CD4-positive, alpha-beta T cell (primary cell): ENCODE results near the gene ZBTB2. TPM values are rescaled to one million over a fixed set of nuclear protein-coding genes. Genes with fewer than 3 reads are reported as not detected.

Source experiments
- ATAC-seq: fragments of 200-7000 bp; cut with Tn5 transposase; one replicate; pipeline ENCODE4 v1.10.0; 2022; ENCODE audit warnings: mild to moderate bottlenecking; ENCODE audit not compliant: poor library complexity
- CTCF ChIA-PET: fragments of 350-600 bp; sonication (Branson Sonifier 250); formaldehyde crosslinking; loops from one replicate; lab custom pipeline; 2021; ENCODE audit warnings: antibody characterized with exemption, inconsistent platforms; lab: Charles Lee
- POLR2A ChIA-PET: fragments of 350-600 bp; sonication (Branson Sonifier 250); formaldehyde crosslinking; loops from one replicate; lab custom pipeline; 2021; ENCODE audit warnings: antibody characterized with exemption, inconsistent platforms; lab: Charles Lee
- DNase-seq, 14 experiments: peaks; one replicate each; pipeline ENCODE4 v3.0.0-alpha.2; 2013 to 2020; ENCODE audit warnings: mixed read lengths in 2 of 14
- H3K27ac ChIP-seq, 2 donors: one replicate each; pipeline versions ENCODE4 v1.5.1 to v1.7.0; 2013; ENCODE audit warnings: low read length in 2 of 2, low read depth in 1 of 2, mild to moderate bottlenecking in 1 of 2
- H3K27me3 ChIP-seq, 2 experiments: 1 replicate in 1 of 2; 2 replicates in 1 of 2; pipeline versions ENCODE4 v1.6.1 to v1.7.0; 2013; ENCODE audit warnings: low read length in 2 of 2, control low read depth in 1 of 2, mild to moderate bottlenecking in 1 of 2, moderate library complexity in 1 of 2; ENCODE audit not compliant: insufficient read depth in 2 of 2, control insufficient read depth in 1 of 2
- H3K36me3 ChIP-seq: one replicate; pipeline ENCODE4 v1.6.1; 2013; ENCODE audit warnings: low read length, control low read depth; ENCODE audit not compliant: insufficient read depth
- H3K4me1 ChIP-seq: one replicate; pipeline ENCODE4 v1.6.1; 2013; ENCODE audit warnings: low read length, control low read depth; ENCODE audit not compliant: insufficient read depth
- H3K4me3 ChIP-seq: one replicate; pipeline ENCODE4 v1.5.1; 2013; ENCODE audit warnings: mild to moderate bottlenecking, low read length, moderate library complexity
- H3K9me3 ChIP-seq, 2 experiments: 1 replicate in 1 of 2; 2 replicates in 1 of 2; pipeline versions ENCODE4 v1.6.1 to v1.7.0; 2013; ENCODE audit warnings: low read length in 2 of 2, mild to moderate bottlenecking in 2 of 2, control low read depth in 1 of 2, moderate library complexity in 1 of 2; ENCODE audit not compliant: control insufficient read depth in 1 of 2, insufficient read depth in 1 of 2
- H3K27ac Mint-ChIP-seq: one replicate; pipeline ENCODE4 v1.8.0; 2020; ENCODE audit warnings: mixed read lengths
- H3K27me3 Mint-ChIP-seq: one replicate; pipeline ENCODE4 v1.8.0; 2021; ENCODE audit warnings: mixed read lengths
- H3K36me3 Mint-ChIP-seq: one replicate; pipeline ENCODE4 v1.8.0; 2021; ENCODE audit warnings: low read depth, mixed read lengths
- H3K4me1 Mint-ChIP-seq: one replicate; pipeline ENCODE4 v1.8.0; 2021; ENCODE audit warnings: low read depth, mixed read lengths
- H3K4me3 Mint-ChIP-seq: one replicate; pipeline ENCODE4 v1.8.0; 2020; ENCODE audit warnings: mild to moderate bottlenecking, mixed read lengths
- H3K9me3 Mint-ChIP-seq: one replicate; pipeline ENCODE4 v1.8.0; 2020; ENCODE audit warnings: mixed read lengths
- CTCF ChIP-seq: fragments of 200-600 bp; IDR thresholded peaks from one replicate; pipeline ENCODE4 v1.8.0; 2022; ENCODE audit warnings: antibody characterized with exemption, mild to moderate bottlenecking
- intact Hi-C, 2 experiments: fragments of 100-400 bp; cut with DNase I in 1 of 2; cut with micrococcal nuclease in 1 of 2; formaldehyde crosslinking; loops; one replicate each; pipeline versions ENCODE4 v1.15.1 to v1.9.0; 2023 to 2025; cut with DNase I, micrococcal nuclease
- polyA plus RNA-seq, 2 donors: library from polyadenylated mRNA; unstranded; fragments of 120-200 nt; gene quantifications; one replicate each; pipeline ENCODE4 v1.2.1, GENCODE V29; 2013
- total RNA-seq, 174 experiments: library from RNA in 2 of 174; stranded (reverse) in 2 of 174; gene quantifications; one replicate each; pipeline ENCODE4 v1.2.3 and lab custom pipeline; 2021 to 2026

ZBTB2 gene
- 10 to 100 TPM; 18.6 to 19.1 TPM for total RNA-seq
- 23.2 TPM for polyA plus RNA-seq (2013, experiment 1 of 2)
- polyA plus RNA-seq (2013, experiment 2 of 2), result 25.6 TPM
- total RNA-seq (lab: John Stamatoyannopoulos, UW), result 30.2 to 129 (median 58.0) reads per million in 172 experiments

GRCh38 chr6:151391471-151392413, at the start of gene ZBTB2:
Gene ZBTB2, minus strand, starts transcription at chr6:151391559. Its CDS starts 17,922 bp downstream, at chr6:151373637.
- H3K4me1 ChIP-seq, result peaks cover 61% of the 10 kb centered on the region
- no peaks in the 10 kb centered on the region for H3K27me3 ChIP-seq
- POLR2A ChIA-PET, result interaction anchor here (0.6 to 4.2 kb wide), 9 partner anchors 11 to 883 kb away, joined by 3 to 108 read pairs (median 19); partner anchors contain the start of gene RMND1
- peaks cover 36% of the 10 kb centered on the region for H3K36me3 Mint-ChIP-seq
- H3K27me3 Mint-ChIP-seq, result peaks cover 4% of the 10 kb centered on the region
- H3K4me3 Mint-ChIP-seq, result peak within 1 kb of the TSS; percentile 99
- no peaks in the 10 kb centered on the region for H3K9me3 ChIP-seq
- ATAC-seq (peak; percentile 16), DNase-seq (peak; percentile 42 to 88 (median 61))
- intact Hi-C loops, result loop anchor here in 1 of 2 experiments (2.0 kb wide), 1 partner anchor 15 kb away; no protein-coding TSS in a partner anchor
- H3K27ac ChIP-seq, result peak within 1 kb of the TSS; percentile 69 to 99
- CTCF ChIA-PET, result interaction anchor here (1.3 to 5.2 kb wide), 2 partner anchors 14 kb away, joined by 4 to 33 read pairs; no protein-coding TSS in a partner anchor
- no peaks in the 10 kb centered on the region for H3K36me3 ChIP-seq
- peak within 1 kb of the TSS; percentile 98 for H3K27ac Mint-ChIP-seq
- no peaks in the 10 kb centered on the region for H3K9me3 Mint-ChIP-seq
- TF ChIP-seq CTCF, result no peak
- H3K4me1 Mint-ChIP-seq, result peaks cover 78% of the 10 kb centered on the region
- H3K4me3 ChIP-seq, result peak within 1 kb of the TSS; percentile 66

- ATAC-seq (peak; percentile 66), DNase-seq (peak in 3 of 14 experiments; percentile 46 to 67 (median 66))
These were observed 49.6 kb upstream of the ZBTB2 start for GRCh38 chr6:151440930-151441329.

More at GRCh38 chr6:151440930-151441329, 49.6 kb upstream of the ZBTB2 start:
- Mint-ChIP-seq H3K36me3 (peaks cover 30% of the 10 kb centered on the region), H3K4me3 (no peak overlapping the region), H3K27ac (no peak overlapping the region), H3K4me1 (peaks cover 52% of the 10 kb centered on the region), H3K27me3 (no peaks in the 10 kb centered on the region), H3K9me3 (no peaks in the 10 kb centered on the region)
- TF ChIP-seq CTCF, result peak; percentile 65
- Histone ChIP-seq H3K27ac (no peak overlapping the region), H3K4me3 (no peak overlapping the region), H3K36me3 (peaks cover 25% of the 10 kb centered on the region), H3K4me1 (peaks cover 6% of the 10 kb centered on the region), H3K27me3 (no peaks in the 10 kb centered on the region), H3K9me3 (no peaks in the 10 kb centered on the region)
- ChIA-PET CTCF (interaction anchor here (0.9 to 2.7 kb wide), 5 partner anchors 11 to 45 kb away, joined by 3 to 11 read pairs (median 3); partner anchors contain the start of gene RMND1), POLR2A (interaction anchor here (0.8 to 2.2 kb wide), 5 partner anchors 11 to 51 kb away, joined by 3 to 11 read pairs (median 4); partner anchors contain the start of gene RMND1)
- intact Hi-C loops, result loop anchor here (1.0 to 10.0 kb wide), 4 partner anchors 34 to 828 kb away; no protein-coding TSS in a partner anchor
